ENCODE measurements around the gene DDX23.

The DDX23 gene

GRCh38 chr12:48881686-48882314 is 29.8 kb upstream of the DDX23 start:
- Histone ChIP-seq H3K27ac (ENCODE audit: low read depth, low read length, poor library complexity, severe bottlenecking) (no peak overlapping the region), H3K9me3 (ENCODE audit: low read length) (no peaks in the 10 kb centered on the region), H3F3A (ENCODE audit: insufficient read depth, low read length) (no peaks in the 10 kb centered on the region), H3K4me1 (ENCODE audit: insufficient read depth, low read length, severe bottlenecking) (no peaks in the 10 kb centered on the region), H3K9me2 (ENCODE audit: low read depth, low read length) (no peaks in the 10 kb centered on the region), H2AFZ (ENCODE audit: low read length) (no peak overlapping the region), H3K4me2 (ENCODE audit: low read length) (no peak overlapping the region), H4K20me1 (ENCODE audit: insufficient read depth, low read length) (no peaks in the 10 kb centered on the region), H3K79me2 (ENCODE audit: insufficient read depth, low read length) (no peaks in the 10 kb centered on the region), H3K9ac (ENCODE audit: low read length) (no peak overlapping the region), H3K4me3 (ENCODE audit: low read depth, low read length, poor library complexity, severe bottlenecking) (no peak overlapping the region), H3K36me3 (ENCODE audit: insufficient read depth, low read length) (no peaks in the 10 kb centered on the region; the same call in 1 of the 2 replicates), H3K27me3 (ENCODE audit: insufficient read depth, low read length) (peaks cover 13% of the 10 kb centered on the region; the same call in 1 of the 2 replicates)
- no peak for TF ChIP-seq CTCF (IDR thresholded peaks at IDR 0.05; ENCODE audit: low read length)
- no peak for TF ChIP-seq EZH2 (IDR thresholded peaks at IDR 0.05; ENCODE audit: borderline replicate concordance, low read length)

GRCh38 chr12:48880647-48881046 is 28.7 kb upstream of the DDX23 start:
- TF ChIP-seq CTCF (IDR thresholded peaks at IDR 0.05; ENCODE audit: low read length) = no peak
- no peak for TF ChIP-seq EZH2 (IDR thresholded peaks at IDR 0.05; ENCODE audit: borderline replicate concordance, low read length)
- Histone ChIP-seq H3K4me3 (ENCODE audit: low read depth, low read length, poor library complexity, severe bottlenecking) (no peak overlapping the region), H3K79me2 (ENCODE audit: insufficient read depth, low read length) (no peaks in the 10 kb centered on the region), H3K9me3 (ENCODE audit: low read length) (no peaks in the 10 kb centered on the region), H3K4me2 (ENCODE audit: low read length) (no peak overlapping the region), H3K36me3 (ENCODE audit: insufficient read depth, low read length) (no peaks in the 10 kb centered on the region), H3K27me3 (ENCODE audit: insufficient read depth, low read length) (peaks cover 13% of the 10 kb centered on the region; the same call in 1 of the 2 replicates), H2AFZ (ENCODE audit: low read length) (no peak overlapping the region), H3K27ac (ENCODE audit: low read depth, low read length, poor library complexity, severe bottlenecking) (no peak overlapping the region), H3F3A (ENCODE audit: insufficient read depth, low read length) (no peaks in the 10 kb centered on the region), H4K20me1 (ENCODE audit: insufficient read depth, low read length) (no peaks in the 10 kb centered on the region), H3K4me1 (ENCODE audit: insufficient read depth, low read length, severe bottlenecking) (no peaks in the 10 kb centered on the region), H3K9me2 (ENCODE audit: low read depth, low read length) (no peaks in the 10 kb centered on the region), H3K9ac (ENCODE audit: low read length) (no peak overlapping the region)

GRCh38 chr12:48878548-48878947 is 26.6 kb upstream of the DDX23 start:
- Histone ChIP-seq H3K4me2 (ENCODE audit: low read length) (no peak overlapping the region), H3F3A (ENCODE audit: insufficient read depth, low read length) (no peaks in the 10 kb centered on the region), H3K9me2 (ENCODE audit: low read depth, low read length) (no peaks in the 10 kb centered on the region)

More at GRCh38 chr12:48878548-48878947, 26.6 kb upstream of the DDX23 start:
- Histone ChIP-seq H3K4me1 (ENCODE audit: insufficient read depth, low read length, severe bottlenecking) (no peaks in the 10 kb centered on the region), H3K9me3 (ENCODE audit: low read length) (no peaks in the 10 kb centered on the region), H3K4me3 (ENCODE audit: low read depth, low read length, poor library complexity, severe bottlenecking) (no peak overlapping the region), H4K20me1 (ENCODE audit: insufficient read depth, low read length) (no peaks in the 10 kb centered on the region), H3K79me2 (ENCODE audit: insufficient read depth, low read length) (no peaks in the 10 kb centered on the region), H3K36me3 (ENCODE audit: insufficient read depth, low read length) (no peaks in the 10 kb centered on the region), H3K9ac (ENCODE audit: low read length) (no peak overlapping the region), H3K27me3 (ENCODE audit: insufficient read depth, low read length) (peaks cover 8% of the 10 kb centered on the region; the same call in 1 of the 2 replicates), H2AFZ (ENCODE audit: low read length) (no peak overlapping the region), H3K27ac (ENCODE audit: low read depth, low read length, poor library complexity, severe bottlenecking) (no peak overlapping the region)
- no peak for TF ChIP-seq EZH2 (IDR thresholded peaks at IDR 0.05; ENCODE audit: borderline replicate concordance, low read length)

Data from OCI-LY1 (cell line).